ENCODE results near the gene NPAS3. TPM values are rescaled to one million over a fixed set of nuclear protein-coding genes. Genes with fewer than 3 reads are reported as not detected.

The NPAS3 gene
- total and polyA plus RNA-seq, 2 of the 8 experiments (the other 6 are each of a cell fraction or from before 2014, with no cell fraction given): 0.11 to 0.60 TPM

DNA sequence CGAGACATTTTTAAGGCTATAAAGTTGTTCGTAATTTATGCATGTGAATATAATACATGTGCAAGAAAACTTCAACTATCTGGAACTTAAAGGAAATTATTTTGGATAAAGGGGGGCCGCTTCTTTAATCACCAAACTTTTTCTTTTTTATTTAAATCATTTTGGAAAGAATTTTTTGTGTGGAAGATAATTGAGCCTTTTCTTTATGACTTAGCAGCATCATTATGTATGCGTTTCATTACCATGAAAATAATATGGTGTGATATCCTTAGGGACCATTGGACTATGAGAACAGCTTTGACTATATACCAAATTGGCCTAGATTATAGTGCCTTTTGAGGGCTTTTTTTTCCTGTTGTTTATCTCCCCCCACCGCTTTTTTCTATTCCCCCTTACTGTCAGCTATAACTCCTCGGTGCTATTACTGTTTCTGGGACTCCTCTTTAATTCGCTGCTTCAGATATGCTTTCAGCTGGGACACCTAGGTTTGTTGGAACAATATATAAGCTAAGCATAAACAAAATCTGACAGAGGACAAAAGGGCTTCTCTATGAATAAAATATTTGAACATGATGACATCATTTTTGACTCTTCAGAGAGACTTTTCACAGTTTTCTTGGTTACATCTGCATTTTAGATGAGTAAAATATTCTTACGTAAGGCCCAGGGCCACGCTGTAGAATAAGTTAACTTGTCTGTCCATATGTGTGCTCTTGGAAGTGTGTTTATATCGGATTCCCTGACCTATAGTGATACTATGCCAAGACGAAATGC, 392.7 kb downstream of the NPAS3 start:
- Histone ChIP-seq H4K91ac (replicated peaks; ENCODE audit: insufficient read length, low read length) (no peak overlapping the region), H2BK20ac (ENCODE audit: low read length) (no peak overlapping the region), H3K23ac (ENCODE audit: insufficient read length) (no peak overlapping the region), H3K14ac (ENCODE audit: insufficient read length) (no peak overlapping the region), H3K18ac (ENCODE audit: extremely low read depth, low read length) (no peak overlapping the region), H4K20me1 (replicated peaks in 1 of 2; ENCODE audit: control insufficient read depth in 1 of 2, insufficient read depth in 2 of 2, low read length in 2 of 2) (no peaks in the 10 kb centered on the region), H2AK5ac (ENCODE audit: low read depth, low read length) (no peak overlapping the region), H3K4ac (replicated peaks; ENCODE audit: insufficient read length, low read depth, low read length) (no peak overlapping the region), H2BK12ac (ENCODE audit: low read depth, low read length) (no peak overlapping the region), H4K8ac (ENCODE audit: extremely low read depth, insufficient read depth, low read length) (no peak overlapping the region), H3K27ac (ENCODE audit: low read depth, low read length) (no peak overlapping the region), H3K56ac (replicated peaks; ENCODE audit: insufficient read length, low read depth, low read length) (no peak overlapping the region), H3K4me2 (ENCODE audit: insufficient read depth in 1 of 2, low read depth in 2 of 2, low read length in 2 of 2) (no peak overlapping the region), H2AFZ (ENCODE audit: low read length) (no peak overlapping the region), H3K79me2 (ENCODE audit: control insufficient read depth in 1 of 2, insufficient read depth in 2 of 2, low read length in 2 of 2) (no peaks in the 10 kb centered on the region), H3K9me3 (ENCODE audit: insufficient read depth in 2 of 2, low read depth in 1 of 2, low read length in 1 of 2) (no peaks in the 10 kb centered on the region), H4K5ac (ENCODE audit: insufficient read length, low read depth, low read length) (no peak overlapping the region), H3K27me3 (replicated peaks in 1 of 4; ENCODE audit: control insufficient read depth in 3 of 4, extremely low read depth in 1 of 4, insufficient read depth in 3 of 4, low read length in 3 of 4) (no peaks in the 10 kb centered on the region), H2BK5ac (ENCODE audit: low read depth, low read length) (no peak overlapping the region), H3K4me3 (ENCODE audit: extremely low read depth in 1 of 4, insufficient read depth in 2 of 4, low read depth in 3 of 4, low read length in 4 of 4) (no peak overlapping the region), H3K23me2 (ENCODE audit: low read depth, low read length) (no peaks in the 10 kb centered on the region), H3K79me1 (ENCODE audit: low read depth, low read length) (no peaks in the 10 kb centered on the region), H3K4me1 (replicated peaks in 1 of 4; ENCODE audit: control insufficient read depth in 3 of 4, insufficient read depth in 4 of 4, low read length in 3 of 4) (no peaks in the 10 kb centered on the region), H2BK120ac (replicated peaks; ENCODE audit: low read depth, low read length) (no peak overlapping the region), H2BK15ac (ENCODE audit: low read length) (no peak overlapping the region), H3K9ac (replicated peaks in 1 of 4; ENCODE audit: extremely low read depth in 1 of 4, low read depth in 3 of 4, low read length in 3 of 4) (no peak overlapping the region), H3K36me3 (ENCODE audit: control insufficient read depth in 2 of 4, insufficient read depth in 4 of 4, low read length in 3 of 4) (no peaks in the 10 kb centered on the region)
- DNase-seq (ENCODE audit: low read depth in 1 of 2, low spot score in 2 of 2) (no peak), FAIRE-seq (no peak)
- ChIA-PET POLR2A (ENCODE audit: partially characterized antibody) (no interaction called here), CTCF (ENCODE audit: partially characterized antibody) (interaction anchor here (0.6 kb wide), 1 partner anchor 610 kb away, joined by 3 read pairs; no protein-coding TSS in a partner anchor)
- 95% methylated on average over 11 of the region's 11 CpGs; no CpG with 5 or more reads in 1 of the 2 experiments for WGBS, 2 experiments (ENCODE audit: extremely low coverage in 1 of 2, insufficient coverage in 1 of 2, insufficient read length in 1 of 2, insufficient replicate concordance in 2 of 2, low coverage in 1 of 2, low lambda C conversion rate in 2 of 2, missing lambda C conversion rate in 1 of 2)
- TF ChIP-seq SAP30 (IDR thresholded peaks at IDR 0.05; ENCODE audit: insufficient read depth, insufficient replicate concordance, low read length) (no peak), USF2 (IDR thresholded peaks at IDR 0.05; ENCODE audit: low read length) (no peak), RAD21 (IDR thresholded peaks at IDR 0.05 in 1 of 2, conservative IDR thresholded peaks at IDR 0.05 in 1 of 2; ENCODE audit: low read depth in 2 of 2, low read length in 2 of 2) (no peak), E2F6 (IDR thresholded peaks at IDR 0.05) (no peak)

All from H1 (cell line).